ENCODE data around the gene TPSB2. TPM values are rescaled to one million over a fixed set of nuclear protein-coding genes. Genes with fewer than 3 reads are reported as not detected.

The TPSB2 gene
- total and polyA plus RNA-seq, 2 donors (not counting 1 experiment from before 2014, with no cell fraction given): not detected

DNA sequence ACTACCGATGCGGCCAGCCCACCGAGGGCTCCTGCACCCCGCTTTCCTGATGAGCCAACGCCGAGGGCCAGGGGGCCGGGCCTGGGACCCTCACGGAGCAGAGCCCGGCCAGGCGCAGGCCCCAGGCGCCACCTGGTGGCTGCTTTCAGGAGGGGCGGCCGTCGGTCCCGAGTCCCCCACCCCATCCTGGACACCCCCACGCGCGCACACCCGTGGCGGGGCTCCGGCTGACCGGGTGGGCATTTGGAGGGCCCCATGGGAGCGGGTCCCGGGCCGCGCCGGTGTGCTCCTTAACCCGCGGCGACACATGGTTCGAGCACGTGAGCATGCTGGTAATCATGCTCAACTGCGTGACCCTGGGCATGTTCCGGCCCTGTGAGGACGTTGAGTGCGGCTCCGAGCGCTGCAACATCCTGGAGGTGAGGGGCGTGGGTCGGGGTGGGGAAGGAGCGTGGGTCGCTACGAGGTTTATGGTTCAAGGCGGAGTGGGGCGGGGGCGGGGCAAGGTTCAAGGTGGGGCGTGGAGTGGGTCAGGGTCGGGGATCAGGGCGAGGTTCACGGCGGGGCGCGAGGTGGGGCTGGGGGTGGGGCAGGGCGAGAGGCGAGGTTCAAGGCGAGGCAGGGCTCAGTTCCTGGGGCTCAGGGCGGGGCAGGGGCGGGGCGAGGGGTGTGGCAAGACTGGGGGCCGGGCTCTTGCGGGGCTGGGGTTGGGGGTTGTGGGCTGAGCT lies 35.2 kb downstream of the TPSB2 start:
- H3K79me2 ChIP-seq (ENCODE audit: control insufficient read depth, insufficient read depth, low read length): no peaks in the 10 kb centered on the region
- no peak overlapping the region for H3K27ac ChIP-seq (ENCODE audit: insufficient read depth, low read length)
- H3K27me3 ChIP-seq (ENCODE audit: control insufficient read depth, insufficient read depth, low read length): no peaks in the 10 kb centered on the region
- H3K4me3 ChIP-seq (replicated peaks in 1 of 4; ENCODE audit: control extremely low read depth in 1 of 4, insufficient read depth in 1 of 4, low read depth in 3 of 4, low read length in 4 of 4): no peak overlapping the region
- TF ChIP-seq, protein P1, sequence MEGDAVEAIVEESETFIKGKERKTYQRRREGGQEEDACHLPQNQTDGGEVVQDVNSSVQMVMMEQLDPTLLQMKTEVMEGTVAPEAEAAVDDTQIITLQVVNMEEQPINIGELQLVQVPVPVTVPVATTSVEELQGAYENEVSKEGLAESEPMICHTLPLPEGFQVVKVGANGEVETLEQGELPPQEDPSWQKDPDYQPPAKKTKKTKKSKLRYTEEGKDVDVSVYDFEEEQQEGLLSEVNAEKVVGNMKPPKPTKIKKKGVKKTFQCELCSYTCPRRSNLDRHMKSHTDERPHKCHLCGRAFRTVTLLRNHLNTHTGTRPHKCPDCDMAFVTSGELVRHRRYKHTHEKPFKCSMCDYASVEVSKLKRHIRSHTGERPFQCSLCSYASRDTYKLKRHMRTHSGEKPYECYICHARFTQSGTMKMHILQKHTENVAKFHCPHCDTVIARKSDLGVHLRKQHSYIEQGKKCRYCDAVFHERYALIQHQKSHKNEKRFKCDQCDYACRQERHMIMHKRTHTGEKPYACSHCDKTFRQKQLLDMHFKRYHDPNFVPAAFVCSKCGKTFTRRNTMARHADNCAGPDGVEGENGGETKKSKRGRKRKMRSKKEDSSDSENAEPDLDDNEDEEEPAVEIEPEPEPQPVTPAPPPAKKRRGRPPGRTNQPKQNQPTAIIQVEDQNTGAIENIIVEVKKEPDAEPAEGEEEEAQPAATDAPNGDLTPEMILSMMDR (conservative IDR thresholded peaks at IDR 0.05 in 1 of 2, IDR thresholded peaks at IDR 0.05 in 1 of 2; ENCODE audit: low read depth in 1 of 2, low read length in 2 of 2): peak; percentile 57 to 62
- TF ChIP-seq EZH2 (IDR thresholded peaks at IDR 0.05; ENCODE audit: low read length, missing control alignments): no peak
- H3K4me1 ChIP-seq (ENCODE audit: control insufficient read depth, extremely low read depth, insufficient read depth, low read length): no peaks in the 10 kb centered on the region
- H3K4me2 ChIP-seq (ENCODE audit: extremely low read depth, insufficient read depth, low read length): no peak overlapping the region
- no peaks in the 10 kb centered on the region for H4K20me1 ChIP-seq (ENCODE audit: control insufficient read depth, extremely low read depth, insufficient read depth, low read length)
- no peaks in the 10 kb centered on the region for H3K36me3 ChIP-seq (ENCODE audit: control insufficient read depth, insufficient read depth, low read length)
- no peak for DNase-seq (ENCODE audit: low read depth in 2 of 2)
- H2AFZ ChIP-seq (ENCODE audit: low read length): no peak overlapping the region
- H3K9ac ChIP-seq (ENCODE audit: insufficient read depth, low read length): no peak overlapping the region
- no peaks in the 10 kb centered on the region for H3K9me3 ChIP-seq (ENCODE audit: control insufficient read depth, insufficient read depth, low read depth, low read length)

DNA sequence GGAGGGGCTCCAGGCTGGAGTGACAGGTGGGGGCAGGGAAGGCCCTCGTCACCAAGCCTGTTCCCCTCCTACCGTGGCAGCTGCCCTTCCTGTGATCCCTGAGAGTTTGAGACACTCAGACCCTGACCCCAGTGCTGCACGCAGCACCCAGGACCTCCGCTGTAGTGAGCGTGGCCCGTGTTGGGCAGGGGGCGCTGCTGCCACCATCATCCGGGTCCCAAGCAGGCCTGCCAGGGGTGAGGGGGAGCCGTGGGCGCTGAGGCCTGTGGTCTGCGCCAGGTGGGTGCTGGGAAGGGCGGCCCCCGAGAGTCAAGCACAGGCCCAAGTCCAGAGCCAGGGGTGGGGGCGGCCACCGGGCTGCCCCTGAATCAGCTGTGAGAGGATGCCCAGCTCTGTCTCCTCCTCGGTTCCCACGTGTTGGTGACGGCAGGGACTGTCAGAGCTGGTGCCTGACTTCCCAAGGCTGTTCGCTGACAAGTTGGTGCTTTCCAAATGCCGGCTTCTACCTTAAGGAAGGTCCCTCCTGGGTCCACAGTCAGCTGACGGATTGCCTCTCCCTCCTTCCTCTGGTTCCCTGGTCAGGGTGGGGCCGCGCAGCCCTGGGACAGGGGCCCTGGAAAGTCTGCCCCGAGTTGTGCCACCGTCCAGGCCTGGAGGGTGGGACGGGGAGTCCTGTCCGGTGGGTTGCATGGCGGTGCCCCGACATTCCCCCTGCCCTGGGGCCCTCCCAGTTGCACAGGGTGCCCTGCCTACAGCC lies 36.0 kb downstream of the TPSB2 start:
- no peak overlapping the region for H3K4me2 ChIP-seq (ENCODE audit: extremely low read depth, insufficient read depth, low read length)
- no peaks in the 10 kb centered on the region for H4K20me1 ChIP-seq (ENCODE audit: control insufficient read depth, extremely low read depth, insufficient read depth, low read length)

More for the DNA sequence above, 36.0 kb downstream of the TPSB2 start:
- TF ChIP-seq EZH2 (IDR thresholded peaks at IDR 0.05; ENCODE audit: low read length, missing control alignments): no peak
- TF ChIP-seq, protein P1 (conservative IDR thresholded peaks at IDR 0.05 in 1 of 2, IDR thresholded peaks at IDR 0.05 in 1 of 2; ENCODE audit: low read depth in 1 of 2, low read length in 2 of 2): no peak
- no peak overlapping the region for H3K4me3 ChIP-seq (replicated peaks in 1 of 4; ENCODE audit: control extremely low read depth in 1 of 4, insufficient read depth in 1 of 4, low read depth in 3 of 4, low read length in 4 of 4)
- no peak overlapping the region for H3K27ac ChIP-seq (ENCODE audit: insufficient read depth, low read length)
- no peak overlapping the region for H3K9ac ChIP-seq (ENCODE audit: insufficient read depth, low read length)
- H3K79me2 ChIP-seq (ENCODE audit: control insufficient read depth, insufficient read depth, low read length): no peaks in the 10 kb centered on the region
- H3K9me3 ChIP-seq (ENCODE audit: control insufficient read depth, insufficient read depth, low read depth, low read length): no peaks in the 10 kb centered on the region
- no peaks in the 10 kb centered on the region for H3K27me3 ChIP-seq (ENCODE audit: control insufficient read depth, insufficient read depth, low read length)
- H3K36me3 ChIP-seq (ENCODE audit: control insufficient read depth, insufficient read depth, low read length): no peaks in the 10 kb centered on the region
- DNase-seq (ENCODE audit: low read depth in 2 of 2): no peak
- no peaks in the 10 kb centered on the region for H3K4me1 ChIP-seq (ENCODE audit: control insufficient read depth, extremely low read depth, insufficient read depth, low read length)
- H2AFZ ChIP-seq (ENCODE audit: low read length): no peak overlapping the region

Data from fibroblast of lung (primary cell).